HG03103 (cell line): ENCODE results near the gene SF1.

Experiments used
- ATAC-seq: cut with Tn5 transposase; IDR thresholded peaks from one replicate; pipeline ENCODE4 v1.9.1; 2021; ENCODE audit warnings: low read depth; ENCODE audit not compliant: unreplicated experiment

The SF1 gene

DNA sequence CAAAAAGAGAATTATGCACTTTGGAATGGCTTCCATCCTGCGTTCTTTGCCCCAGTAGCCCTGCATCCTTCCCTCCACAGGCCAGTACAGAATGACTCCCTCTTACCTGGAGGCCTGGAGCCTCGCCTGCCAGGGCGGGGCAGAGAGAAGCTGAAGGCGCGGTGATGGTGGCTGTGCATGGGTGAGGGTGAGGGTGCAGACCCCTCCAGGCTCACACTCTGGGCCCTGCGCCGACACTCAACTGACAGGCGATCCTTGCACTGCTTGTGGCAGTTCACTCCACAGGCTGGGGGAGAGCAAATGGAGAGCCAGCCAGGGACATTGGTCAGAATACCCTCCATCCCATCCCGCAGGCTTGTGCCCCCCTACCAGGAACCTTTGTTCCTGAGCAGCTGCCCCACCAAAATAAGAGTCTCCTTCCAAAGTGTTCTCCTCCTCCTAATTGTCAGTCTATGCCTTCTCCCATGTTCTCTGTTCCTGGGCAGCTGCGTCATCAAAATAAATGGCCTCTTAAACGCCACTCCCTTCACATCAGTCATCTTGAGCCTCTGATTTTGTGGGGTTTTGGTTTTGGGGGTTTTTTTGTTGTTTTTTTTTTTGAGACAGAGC, 49.5 kb downstream of the SF1 start:
- ATAC-seq: no peak

DNA sequence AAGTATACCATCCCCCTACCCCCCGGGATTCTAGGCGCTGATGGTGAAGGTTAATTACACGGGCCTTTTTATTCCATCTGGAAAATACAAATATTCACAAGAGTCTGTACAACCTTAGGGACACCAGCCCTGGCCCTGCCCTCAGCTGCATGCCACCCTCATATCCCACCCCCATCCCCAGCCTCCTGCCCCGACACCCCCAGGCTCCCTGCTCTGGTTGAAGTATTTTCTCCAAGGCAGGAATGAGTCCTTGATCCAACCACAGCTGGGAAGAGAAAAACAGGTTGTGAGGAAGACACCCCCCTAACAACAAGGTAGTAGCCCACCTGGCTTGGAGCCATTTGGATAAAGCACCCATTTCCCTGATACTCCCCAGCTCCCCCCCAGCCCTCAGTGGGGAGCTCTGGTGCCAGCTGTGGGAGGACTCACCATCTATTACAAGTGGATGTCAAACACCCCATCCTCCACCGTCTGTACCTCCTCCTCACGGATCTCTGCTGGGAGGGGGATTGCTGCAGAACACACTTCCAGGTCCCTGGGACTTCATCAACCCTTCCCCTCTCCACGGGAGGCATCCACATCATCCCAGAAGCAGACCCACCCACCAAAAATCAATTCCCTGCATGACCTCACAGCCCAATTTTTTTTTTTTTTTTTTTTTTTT, 51.3 kb downstream of the SF1 start:
- no peak for ATAC-seq

DNA sequence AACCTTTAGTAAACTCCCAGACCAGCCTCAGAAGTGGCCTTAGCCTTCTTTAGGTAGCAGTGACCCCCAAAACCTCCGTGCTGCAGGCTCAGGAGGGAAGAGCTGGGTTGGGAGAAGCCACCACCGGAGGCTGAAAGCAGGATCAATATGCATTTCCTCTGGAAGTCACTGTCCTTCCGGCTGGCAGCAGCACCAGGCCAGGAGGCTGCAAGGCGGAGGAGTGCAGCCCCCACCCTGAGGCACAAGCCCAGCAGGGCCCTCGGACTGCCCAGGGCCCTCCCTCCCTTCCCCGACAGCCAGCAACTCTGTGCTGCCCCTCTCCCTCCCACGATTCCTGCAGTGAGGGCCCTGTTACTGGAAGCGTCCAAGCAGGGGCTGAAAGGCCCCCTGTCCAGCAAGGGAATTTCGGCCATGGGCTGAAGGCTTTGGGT, 52.1 kb downstream of the SF1 start:
- no peak for ATAC-seq

DNA sequence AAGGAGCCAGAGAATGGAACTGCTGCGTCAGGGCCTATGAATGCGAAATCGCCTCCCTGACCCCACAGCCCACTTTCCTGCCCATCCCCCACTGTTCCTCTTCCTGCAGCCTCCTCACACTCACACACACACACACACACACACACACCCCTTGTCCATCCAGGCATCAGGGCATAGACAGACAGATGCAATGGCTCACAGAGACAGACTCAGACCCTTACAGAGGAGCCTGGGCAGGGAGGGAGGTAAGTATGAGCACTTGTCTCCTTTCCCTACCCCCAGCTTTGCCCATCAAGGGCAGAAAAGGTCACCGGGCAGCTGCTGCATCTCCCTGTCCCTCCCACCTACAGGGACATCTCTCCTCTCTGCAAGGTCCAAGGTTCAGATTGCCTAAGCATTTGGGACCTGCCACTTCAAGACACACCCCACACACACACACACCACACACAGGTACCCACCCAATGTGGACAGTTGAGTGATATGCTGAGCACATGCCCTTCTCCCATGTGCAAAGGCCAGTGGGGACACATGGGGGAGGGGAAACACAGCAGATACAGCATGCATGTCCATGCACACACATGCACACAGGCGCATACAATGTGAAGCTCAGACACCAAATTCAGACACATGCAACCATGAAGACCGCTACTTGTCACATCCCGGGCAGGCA, 53.3 kb downstream of the SF1 start:
- ATAC-seq: no peak

DNA sequence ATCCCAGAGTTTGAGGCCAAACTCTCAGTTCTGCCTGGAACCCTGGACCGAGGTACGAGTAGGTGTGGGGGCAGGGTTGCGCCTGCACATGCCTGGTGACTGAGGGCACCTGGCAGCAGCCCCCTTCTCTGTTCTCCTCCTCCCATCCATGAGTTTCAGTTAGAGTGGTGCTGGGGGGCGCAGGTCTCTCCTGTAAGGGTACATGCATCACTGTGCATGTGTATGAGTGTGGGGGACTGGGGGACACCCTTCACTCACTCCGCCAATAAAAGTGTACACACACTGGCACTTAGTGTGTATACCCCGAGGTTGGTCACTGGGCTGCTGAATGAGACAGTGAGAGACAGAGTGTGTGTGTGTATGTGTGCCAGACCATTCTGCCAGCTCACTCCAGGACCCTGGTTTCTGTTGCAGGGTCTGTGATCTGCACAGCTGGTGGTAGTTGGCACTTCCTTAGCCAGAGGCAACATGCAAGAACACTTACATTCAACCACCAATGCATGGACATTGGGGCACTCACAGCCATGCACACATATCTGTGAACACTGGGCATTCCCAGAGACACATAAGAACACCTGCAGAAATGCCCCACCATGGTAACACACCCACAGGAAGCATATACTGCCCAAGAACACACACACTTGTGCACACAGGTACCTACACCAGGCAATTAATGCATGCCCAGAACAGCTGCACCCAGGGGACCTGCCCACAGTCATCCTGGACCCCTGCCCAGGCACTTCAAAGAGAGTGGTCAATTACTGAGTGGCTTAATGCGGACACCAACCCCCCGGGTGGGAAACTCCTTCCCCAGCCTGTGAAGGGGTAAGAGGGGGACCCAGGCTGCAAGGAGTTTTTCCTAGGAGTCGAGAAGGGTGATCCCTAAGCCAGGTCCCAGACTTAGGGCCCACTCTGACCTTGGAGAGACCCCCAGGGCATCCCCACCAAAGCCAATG, 54.2 kb downstream of the SF1 start:
- ATAC-seq: no peak

DNA sequence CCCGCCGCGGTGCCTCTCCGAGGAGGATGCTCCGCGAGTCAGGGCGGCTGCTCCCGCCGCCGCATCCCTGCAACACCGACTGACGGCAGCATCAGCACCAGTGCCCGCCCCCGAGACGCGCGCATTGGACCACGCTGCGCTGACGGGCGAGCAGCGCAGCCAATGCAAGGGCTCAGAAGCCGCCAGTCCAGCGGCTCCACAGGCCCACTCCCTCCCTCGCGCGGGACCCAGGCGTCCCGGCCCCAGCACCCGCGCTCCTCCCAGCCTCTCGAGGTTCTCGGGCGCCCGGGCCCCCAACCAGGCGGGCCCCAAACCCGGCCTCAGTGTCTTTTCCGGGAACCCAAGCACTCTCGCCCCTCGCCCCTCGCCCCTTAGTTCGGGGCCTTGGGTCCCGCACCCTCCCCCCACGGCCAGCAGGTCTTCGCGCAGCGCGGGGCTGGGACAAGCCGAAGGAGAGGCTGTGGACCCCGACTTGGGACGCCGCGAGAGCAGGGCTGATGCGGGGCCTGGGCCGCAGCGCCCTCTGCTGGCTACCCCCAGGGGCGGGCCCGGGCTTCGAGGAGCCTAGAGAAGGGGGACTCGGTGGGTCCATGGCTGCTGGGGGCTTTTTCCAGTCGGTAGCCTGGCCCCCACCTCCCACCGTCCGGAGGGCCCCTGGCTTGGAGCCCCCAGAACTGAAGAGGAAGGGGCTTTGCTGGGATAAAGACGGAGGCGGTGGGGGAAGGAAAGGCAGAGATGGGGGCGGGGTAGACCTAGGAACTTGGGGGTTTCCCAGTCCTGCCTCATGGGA, 55.0 kb downstream of the SF1 start, which contains the start of gene NRXN2:
NRXN2 (minus strand) TSS at position 81 of the 790 bp plus-strand sequence. CDS start 9,498 bp downstream, outside the sequence.
- peak; percentile 75 for ATAC-seq

DNA sequence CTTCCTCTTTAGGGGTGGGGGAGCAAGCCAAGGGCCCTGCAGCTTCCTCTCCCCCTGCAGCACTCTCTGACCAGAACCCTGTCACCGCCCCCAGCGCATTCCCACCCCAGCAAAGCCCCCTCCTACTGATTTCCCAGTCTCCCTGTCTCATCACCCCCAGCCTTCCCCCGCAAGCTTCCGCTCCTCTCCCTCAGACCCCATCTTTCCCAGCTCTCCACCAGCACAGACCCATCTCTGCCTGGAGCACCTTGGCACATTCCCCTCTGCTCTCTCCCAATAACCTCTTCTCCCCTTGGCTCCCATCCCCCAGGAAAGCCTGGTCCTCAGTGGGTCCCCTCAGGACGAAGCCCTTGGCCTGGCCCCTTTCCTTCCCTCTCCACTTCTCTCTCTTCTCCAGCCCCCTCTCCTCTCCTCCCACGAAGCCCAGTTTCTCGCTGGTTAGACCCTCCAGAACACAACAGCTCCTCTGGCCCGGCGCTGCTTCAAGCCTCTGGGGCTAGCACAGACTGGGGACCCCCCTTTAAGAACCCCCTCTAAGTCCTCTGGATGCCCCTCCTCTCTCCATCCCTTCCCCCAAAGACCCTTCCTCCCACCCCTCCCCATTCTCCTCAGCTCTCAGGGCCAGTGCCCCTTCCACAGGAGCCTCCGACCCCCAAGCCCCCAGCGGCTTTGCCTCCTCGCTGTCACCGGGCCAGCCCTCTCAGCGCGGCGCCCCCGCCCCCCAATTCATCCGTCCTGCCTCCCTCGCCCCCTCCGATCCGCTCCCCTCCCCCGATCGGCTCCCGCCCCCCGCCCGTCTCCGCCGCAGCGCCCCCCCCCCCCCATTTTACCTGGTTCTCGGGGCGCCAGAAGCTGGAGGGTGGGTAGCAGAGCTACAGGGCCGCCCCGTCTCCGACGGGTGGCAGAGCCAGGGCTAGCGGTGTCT, 55.9 kb downstream of the SF1 start:
- ATAC-seq: no peak

DNA sequence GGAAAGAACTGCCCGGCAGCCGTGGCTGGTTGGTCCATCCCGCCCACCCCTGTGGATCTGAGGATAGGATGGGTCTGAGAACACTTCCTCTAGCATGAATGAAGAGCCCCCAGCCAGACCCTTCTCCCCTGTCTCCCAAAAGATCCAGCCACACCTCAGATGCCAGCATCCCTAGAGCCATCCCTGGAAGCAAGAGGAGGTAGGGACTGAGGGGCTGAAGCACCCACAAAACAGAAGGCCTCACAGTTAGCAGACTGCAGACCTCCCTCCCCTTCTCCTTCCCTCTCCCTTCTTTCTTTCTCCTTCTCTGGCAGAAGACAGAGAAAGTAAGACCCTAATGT, 57.0 kb downstream of the SF1 start:
- ATAC-seq: no peak

DNA sequence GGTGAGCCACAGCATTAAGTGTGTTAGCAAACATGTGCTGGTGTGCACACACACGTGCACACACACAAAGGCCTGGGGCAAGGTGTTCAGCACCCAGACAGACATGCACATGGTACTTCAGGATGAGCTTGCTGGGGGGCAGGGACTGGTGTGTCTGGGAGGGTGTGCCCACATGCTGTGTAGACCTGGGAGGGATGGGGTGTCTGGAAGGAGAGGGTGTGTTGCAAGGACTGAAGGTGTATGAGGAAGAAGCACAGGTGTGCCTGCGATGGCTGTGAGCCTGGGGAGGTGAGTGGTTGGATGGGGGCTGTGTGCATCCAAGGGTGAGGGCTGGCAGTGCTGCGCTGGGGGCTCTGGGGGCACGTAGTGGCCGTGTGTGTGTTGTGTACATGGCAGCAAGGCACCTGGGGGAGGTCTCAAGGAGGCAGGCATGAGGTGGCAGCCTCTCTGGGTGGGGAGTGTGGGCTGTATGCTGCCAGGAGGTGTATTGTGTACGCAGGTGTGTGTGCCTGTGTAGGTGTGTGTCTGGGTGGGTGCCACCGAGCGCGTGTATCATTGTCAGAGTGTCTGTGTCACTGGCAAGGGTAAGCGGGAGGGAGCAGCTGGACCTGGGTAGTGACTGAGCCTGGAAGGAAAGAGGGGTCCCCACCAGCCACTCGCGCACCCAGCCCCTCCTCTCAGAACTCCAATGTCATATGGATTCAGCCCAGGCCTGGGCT, 57.5 kb downstream of the SF1 start:
- ATAC-seq: no peak

DNA sequence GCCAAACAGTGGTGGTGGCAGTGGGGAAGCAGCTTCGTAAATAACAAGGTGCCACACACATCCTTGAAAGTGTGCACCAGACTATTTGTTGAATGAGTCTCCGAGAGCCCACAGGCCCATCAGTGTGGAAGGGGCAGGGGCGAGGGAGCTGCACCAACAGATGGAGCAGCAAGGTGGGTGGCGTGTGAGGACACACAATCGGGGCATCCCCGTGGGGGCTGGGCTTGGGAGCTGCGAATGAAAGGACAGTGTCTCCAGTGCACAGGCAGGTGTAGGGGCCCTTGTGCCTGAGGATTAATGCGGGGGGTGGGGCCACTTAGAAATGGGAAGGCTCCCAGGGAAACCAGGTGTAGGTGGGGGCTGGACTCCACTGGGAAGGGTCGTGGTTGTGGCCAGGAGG, 58.2 kb downstream of the SF1 start:
- no peak for ATAC-seq

DNA sequence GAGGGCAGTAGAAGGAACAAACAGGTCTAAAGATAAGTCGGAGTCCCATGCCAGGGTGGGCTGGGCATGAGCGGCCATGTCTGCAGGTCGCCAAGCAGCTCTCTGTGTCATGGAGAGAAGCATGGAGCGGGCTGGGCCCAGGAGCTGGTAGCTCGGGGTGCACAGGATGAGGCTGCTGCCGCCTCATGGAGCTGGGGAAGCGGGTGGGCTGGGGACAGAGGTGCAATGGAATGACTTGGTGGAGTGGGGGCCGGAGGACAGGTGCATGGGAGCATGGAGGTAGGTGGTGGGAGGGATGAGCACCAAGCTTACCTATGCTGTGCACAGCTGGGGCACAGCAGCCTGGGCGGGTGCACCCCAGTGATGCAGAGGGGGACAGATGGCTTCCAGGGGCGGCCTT, 58.9 kb downstream of the SF1 start:
- ATAC-seq: no peak

DNA sequence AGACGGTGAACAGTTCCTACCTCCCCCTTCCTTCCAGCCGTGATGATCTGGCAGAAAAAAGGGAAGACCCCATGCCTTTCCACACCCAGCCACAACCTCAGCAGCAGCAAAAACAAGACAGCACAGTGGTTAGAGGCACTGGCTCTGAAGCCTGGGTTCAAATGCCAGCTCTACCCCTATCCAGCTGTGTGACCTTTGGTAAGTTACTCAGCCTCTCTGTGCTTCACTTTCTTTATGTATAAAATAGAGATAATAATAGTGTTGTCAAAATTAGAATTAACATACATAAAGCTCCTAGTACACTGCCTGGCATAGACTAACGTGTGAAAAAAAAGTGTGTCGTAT, 59.6 kb downstream of the SF1 start:
- ATAC-seq: no peak

DNA sequence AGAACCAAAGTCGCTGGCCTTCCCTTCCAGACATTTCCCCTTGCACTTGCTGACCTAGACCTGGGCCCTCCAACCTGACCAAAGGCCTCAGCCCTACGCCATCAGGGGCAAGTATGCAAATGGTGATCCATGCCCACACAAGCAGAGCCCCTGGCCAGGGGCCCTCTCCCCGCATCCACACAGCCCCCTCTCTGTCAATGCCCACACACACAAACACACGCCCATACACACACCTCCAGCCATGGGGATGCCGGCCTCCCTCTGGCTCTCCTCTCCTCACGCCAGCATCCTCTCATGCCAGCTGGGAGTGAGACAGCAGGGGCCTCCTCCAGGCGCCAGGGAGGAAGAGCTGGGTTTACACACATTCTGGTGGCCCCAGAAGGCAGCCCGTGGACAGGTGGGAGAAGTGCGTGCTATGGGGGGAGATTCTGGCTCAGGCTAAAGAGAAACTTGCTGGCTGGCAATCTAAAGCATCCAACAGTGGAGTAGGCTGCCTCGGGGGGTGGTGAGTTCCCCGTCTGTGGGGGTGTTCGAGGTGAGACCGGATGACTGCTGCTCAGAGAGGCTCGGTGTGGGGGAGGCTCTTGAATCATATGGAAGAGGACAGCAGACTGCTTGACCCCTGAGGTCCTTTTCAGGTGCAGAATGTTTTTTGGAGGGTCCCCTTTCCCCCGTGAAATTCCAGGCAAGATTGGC, 60.1 kb downstream of the SF1 start:
- no peak for ATAC-seq

DNA sequence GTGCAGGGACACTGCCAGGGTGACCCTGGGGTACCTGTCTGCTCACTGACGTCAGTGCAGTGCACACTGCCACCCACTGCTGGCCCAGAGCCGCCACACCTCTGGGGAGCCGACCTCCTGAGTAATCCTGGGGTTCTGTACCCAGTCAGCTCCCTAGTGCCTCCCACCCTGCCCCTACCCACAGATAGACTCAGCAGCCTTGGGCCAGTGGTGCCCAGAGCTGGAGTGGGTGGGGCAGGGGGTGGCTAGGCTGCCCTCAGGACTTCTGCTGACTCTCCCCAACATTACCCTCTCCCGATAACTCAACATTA, 61.1 kb downstream of the SF1 start:
- ATAC-seq: no peak

DNA sequence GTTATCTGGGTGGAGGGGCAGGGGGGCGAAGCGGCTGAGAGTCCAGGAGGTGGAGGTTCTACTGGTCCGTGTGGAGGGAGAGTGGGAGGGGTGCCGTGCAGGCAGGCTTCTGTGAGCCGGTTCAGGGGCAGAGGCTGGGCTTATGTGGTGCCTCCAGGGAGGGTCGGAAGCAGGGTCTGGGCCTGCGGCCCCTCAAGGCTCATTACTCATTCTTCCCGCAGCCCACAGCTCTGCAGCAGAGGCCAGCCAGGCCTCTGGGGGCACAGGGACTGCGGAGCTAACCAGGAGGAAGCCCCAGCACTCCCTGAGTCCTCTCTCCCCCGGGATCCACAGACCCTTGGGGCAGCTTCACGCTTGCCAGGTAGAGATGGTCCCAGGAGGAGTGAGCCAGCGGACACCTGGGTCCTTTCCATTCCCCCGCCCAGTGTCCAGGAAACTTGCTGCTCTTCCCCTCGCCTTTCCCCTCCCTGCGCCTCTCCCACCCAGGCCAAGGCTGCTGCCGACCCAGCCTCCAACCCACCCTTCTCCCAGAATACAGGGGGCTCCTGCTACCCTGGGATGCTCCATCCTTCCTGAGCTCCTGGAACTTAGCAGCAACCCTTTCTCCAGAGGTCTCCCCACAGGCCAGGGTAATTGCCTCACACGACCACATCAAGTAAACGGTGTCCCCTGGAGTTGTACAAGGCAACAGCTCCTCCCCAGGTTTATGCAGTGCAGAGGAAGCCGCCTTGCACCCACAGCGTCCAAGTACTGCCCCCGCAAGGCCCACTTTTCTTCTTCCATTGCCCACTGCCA, 61.7 kb downstream of the SF1 start:
- no peak for ATAC-seq

DNA sequence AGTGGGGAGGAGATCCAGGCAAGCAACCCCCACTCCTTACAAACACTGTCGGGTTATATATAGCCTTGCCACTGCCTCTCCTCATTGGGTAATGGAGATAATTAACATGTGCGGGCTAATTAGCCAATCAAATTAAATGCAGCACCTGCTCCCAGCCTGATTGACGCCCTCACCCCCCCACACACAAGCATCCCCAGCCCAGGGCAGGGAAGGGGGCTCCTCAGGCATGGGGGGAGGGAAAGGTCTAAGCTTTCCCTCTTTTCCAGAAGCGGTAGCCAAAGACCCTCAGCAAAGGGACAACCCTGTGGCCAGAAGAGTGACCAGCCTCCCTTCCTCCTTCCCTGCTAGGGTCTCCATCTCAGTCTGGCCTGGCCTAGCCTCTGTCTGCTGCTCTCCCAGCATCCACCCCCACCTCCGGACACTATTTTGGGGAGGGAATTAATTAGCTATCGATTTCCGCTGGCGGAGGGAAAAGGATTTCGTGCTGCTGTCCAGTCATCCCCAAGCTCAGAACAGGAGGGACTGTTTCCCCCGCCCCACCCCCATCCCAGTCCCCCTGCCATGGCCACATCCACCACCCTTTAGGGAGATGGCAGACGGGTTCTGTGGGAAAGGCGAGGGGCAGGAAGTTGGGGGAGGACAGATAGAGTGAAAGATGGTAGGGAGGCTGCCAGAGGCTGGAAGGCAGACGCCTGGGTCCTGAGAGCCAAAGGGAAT, 62.4 kb downstream of the SF1 start:
- no peak for ATAC-seq

DNA sequence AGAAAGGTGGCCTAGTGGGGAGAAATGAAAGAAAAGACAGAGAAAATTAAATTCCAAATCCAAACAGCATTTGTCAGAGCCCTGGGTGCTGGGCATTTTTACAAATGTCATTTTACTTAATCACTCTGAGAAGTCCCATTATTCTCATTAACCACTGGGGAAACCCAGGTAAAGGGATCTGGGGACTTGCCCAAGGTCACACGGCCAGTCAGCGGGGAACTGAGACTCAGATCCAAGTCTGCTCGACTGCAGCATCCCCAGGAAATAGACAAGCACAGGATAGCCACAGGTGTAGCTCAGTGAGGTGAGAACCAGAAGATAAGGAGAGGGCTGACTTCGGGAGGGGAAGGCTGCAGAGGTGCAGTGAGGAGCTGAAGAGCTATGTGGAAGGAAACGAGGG, 63.2 kb downstream of the SF1 start:
- no peak for ATAC-seq
